Neural progenitor cell (in vitro differentiated cells): ENCODE results near the gene BIRC7. TPM values are rescaled to one million over a fixed set of nuclear protein-coding genes. Genes with fewer than 3 reads are reported as not detected.

Experiments used
- DNase-seq: peaks from one replicate; pipeline ENCODE4 v3.0.0-alpha.2; 2016; ENCODE audit warnings: low spot score
- H2AFZ ChIP-seq: fragments of 200-600 bp; sonication (generic); replicated peaks from 2 replicates; pipeline ENCODE4 v1.6.1; 2016; ENCODE audit warnings: antibody characterized with exemption
- H3F3A ChIP-seq: fragments of 200-600 bp; sonication (generic); 2 replicates; pipeline ENCODE4 v1.6.1; 2016; ENCODE audit warnings: antibody characterized with exemption, low read depth
- H3K27ac ChIP-seq: fragments of 200-600 bp; sonication (generic); 2 replicates; pipeline ENCODE4 v1.5.1; 2016; ENCODE audit warnings: mild to moderate bottlenecking
- H3K27me3 ChIP-seq: fragments of 200-600 bp; sonication (generic); 2 replicates; pipeline ENCODE4 v1.6.1; 2016; ENCODE audit warnings: mild to moderate bottlenecking, moderate library complexity
- H3K36me3 ChIP-seq: fragments of 200-600 bp; sonication (generic); 2 replicates; pipeline ENCODE4 v1.5.1; 2016
- H3K4me1 ChIP-seq: fragments of 200-600 bp; sonication (generic); 2 replicates; pipeline ENCODE4 v1.6.1; 2016; ENCODE audit warnings: mixed run types
- H3K4me2 ChIP-seq: fragments of 200-600 bp; sonication (generic); 2 replicates; pipeline ENCODE4 v1.6.1; 2016
- H3K4me3 ChIP-seq: fragments of 200-600 bp; sonication (generic); 2 replicates; pipeline ENCODE4 v1.5.1; 2016
- H3K79me2 ChIP-seq: fragments of 200-600 bp; sonication (generic); 2 replicates; pipeline ENCODE4 v1.6.1; 2016; ENCODE audit warnings: low read depth
- H3K9ac ChIP-seq: fragments of 200-600 bp; sonication (generic); 2 replicates; pipeline ENCODE4 v1.6.1; 2016
- H3K9me3 ChIP-seq: fragments of 200-600 bp; sonication (generic); 2 replicates; pipeline ENCODE4 v1.5.1; 2016; ENCODE audit warnings: low read depth
- H4K20me1 ChIP-seq: fragments of 200-600 bp; sonication (generic); 2 replicates; pipeline ENCODE4 v1.6.1; 2016; ENCODE audit warnings: low read depth
- H3K27ac Mint-ChIP-seq: 3 replicates; pipeline ENCODE4 v1.8.0; 2021; ENCODE audit warnings: mixed read lengths
- H3K27me3 Mint-ChIP-seq: 2 replicates; pipeline ENCODE4 v1.8.0; 2022; ENCODE audit warnings: low read depth, mild to moderate bottlenecking, inconsistent platforms, moderate library complexity, mixed read lengths; ENCODE audit not compliant: insufficient read depth
- H3K36me3 Mint-ChIP-seq: 3 replicates; pipeline ENCODE4 v1.8.0; 2021; ENCODE audit warnings: mixed read lengths
- H3K4me1 Mint-ChIP-seq: 3 replicates; pipeline ENCODE4 v1.8.0; 2021; ENCODE audit warnings: mixed read lengths
- H3K4me3 Mint-ChIP-seq: 3 replicates; pipeline ENCODE4 v1.8.0; 2021; ENCODE audit warnings: mild to moderate bottlenecking, moderate library complexity, mixed read lengths
- H3K9me3 Mint-ChIP-seq: 3 replicates; pipeline ENCODE4 v1.8.0; 2020; ENCODE audit warnings: mixed read lengths
- EZH2 ChIP-seq: fragments of 200-600 bp; sonication (generic); IDR thresholded peaks from 2 replicates; pipeline ENCODE4 v1.6.1; 2017; ENCODE audit warnings: antibody characterized with exemption, mild to moderate bottlenecking, moderate library complexity
- EZH2phosphoT487 ChIP-seq: fragments of 200-600 bp; sonication (generic); IDR thresholded peaks from 2 replicates; pipeline ENCODE4 v1.6.1; 2017; ENCODE audit warnings: antibody characterized with exemption
- total RNA-seq: library from RNA; depleted of rRNA; stranded (reverse); fragments of >200 nt; gene quantifications from 2 replicates; pipeline ENCODE4 v1.2.3, GENCODE V29; 2015; ENCODE audit warnings: low replicate concordance
- TF ChIP-seq, protein P1 (sequence below): fragments of 200-600 bp; sonication (generic); IDR thresholded peaks from 2 replicates; pipeline ENCODE4 v1.5.1; 2017; ENCODE audit warnings: antibody characterized with exemption, mild to moderate bottlenecking

Gene BIRC7
- total RNA-seq, 1 donor from 2014 or later = not detected

DNA sequence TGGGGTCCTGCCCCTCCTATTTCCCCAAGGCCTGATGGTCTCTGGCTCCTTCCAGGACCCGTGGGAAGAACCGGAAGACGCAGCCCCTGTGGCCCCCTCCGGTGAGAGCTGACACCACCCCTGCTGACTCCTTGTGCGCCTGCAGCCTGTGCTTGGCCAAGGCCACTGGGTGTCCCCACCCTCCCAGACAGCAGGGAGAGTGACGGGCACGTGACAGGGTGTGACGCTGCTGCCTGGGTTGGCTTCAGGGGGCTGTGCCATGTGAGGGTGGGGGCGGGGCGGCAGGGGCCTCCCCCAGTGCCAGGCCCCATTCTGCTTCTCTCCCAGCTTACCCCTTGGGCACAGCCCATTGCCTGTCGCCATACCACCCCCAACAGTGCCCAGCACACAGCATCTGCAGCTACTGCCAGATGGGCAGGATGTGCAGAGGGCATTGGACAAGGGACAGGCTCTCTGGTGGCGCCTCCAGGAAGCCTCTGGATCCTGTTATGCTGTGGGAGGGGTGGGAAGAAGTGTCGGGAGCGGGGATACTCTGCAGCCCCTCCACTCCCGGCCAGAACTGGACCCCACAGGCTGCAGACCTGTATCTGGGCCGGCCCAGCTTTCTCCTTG lies 2.9 kb downstream of the BIRC7 start:
- Mint-ChIP-seq H3K27me3 (no peaks in the 10 kb centered on the region), H3K27ac (no peak overlapping the region), H3K9me3 (no peaks in the 10 kb centered on the region), H3K4me1 (peaks cover 22% of the 10 kb centered on the region), H3K4me3 (no peak overlapping the region), H3K36me3 (peaks cover 3% of the 10 kb centered on the region)
- no peaks in the 10 kb centered on the region for H3K27me3 ChIP-seq
- H3K4me2 ChIP-seq = no peak overlapping the region
- H3K4me1 ChIP-seq = peaks cover 11% of the 10 kb centered on the region
- no peaks in the 10 kb centered on the region for H4K20me1 ChIP-seq
- H3K36me3 ChIP-seq = no peaks in the 10 kb centered on the region
- peaks cover 11% of the 10 kb centered on the region for H3F3A ChIP-seq
- H2AFZ ChIP-seq = no peak overlapping the region
- H3K4me3 ChIP-seq = no peak overlapping the region
- no peak overlapping the region for H3K27ac ChIP-seq
- H3K9me3 ChIP-seq = no peaks in the 10 kb centered on the region
- no peak for DNase-seq
- no peaks in the 10 kb centered on the region for H3K79me2 ChIP-seq
- H3K9ac ChIP-seq = no peak overlapping the region
- TF ChIP-seq EZH2 (no peak), EZH2phosphoT487 (no peak)
- TF ChIP-seq, protein P1, sequence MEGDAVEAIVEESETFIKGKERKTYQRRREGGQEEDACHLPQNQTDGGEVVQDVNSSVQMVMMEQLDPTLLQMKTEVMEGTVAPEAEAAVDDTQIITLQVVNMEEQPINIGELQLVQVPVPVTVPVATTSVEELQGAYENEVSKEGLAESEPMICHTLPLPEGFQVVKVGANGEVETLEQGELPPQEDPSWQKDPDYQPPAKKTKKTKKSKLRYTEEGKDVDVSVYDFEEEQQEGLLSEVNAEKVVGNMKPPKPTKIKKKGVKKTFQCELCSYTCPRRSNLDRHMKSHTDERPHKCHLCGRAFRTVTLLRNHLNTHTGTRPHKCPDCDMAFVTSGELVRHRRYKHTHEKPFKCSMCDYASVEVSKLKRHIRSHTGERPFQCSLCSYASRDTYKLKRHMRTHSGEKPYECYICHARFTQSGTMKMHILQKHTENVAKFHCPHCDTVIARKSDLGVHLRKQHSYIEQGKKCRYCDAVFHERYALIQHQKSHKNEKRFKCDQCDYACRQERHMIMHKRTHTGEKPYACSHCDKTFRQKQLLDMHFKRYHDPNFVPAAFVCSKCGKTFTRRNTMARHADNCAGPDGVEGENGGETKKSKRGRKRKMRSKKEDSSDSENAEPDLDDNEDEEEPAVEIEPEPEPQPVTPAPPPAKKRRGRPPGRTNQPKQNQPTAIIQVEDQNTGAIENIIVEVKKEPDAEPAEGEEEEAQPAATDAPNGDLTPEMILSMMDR = no peak

DNA sequence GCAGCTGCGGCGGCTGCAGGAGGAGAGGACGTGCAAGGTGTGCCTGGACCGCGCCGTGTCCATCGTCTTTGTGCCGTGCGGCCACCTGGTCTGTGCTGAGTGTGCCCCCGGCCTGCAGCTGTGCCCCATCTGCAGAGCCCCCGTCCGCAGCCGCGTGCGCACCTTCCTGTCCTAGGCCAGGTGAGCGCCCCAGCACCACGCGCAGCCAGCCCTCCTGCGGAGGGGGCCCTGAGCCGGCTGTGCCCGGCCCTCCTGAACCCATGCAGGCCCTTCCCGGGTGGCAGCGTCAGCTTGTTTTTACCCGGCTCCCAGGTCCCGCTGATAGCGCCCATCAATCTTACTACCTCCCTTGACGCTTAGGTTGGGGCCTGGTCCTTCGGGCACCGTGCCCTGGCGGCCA lies 3.7 kb downstream of the BIRC7 start:
- no peak overlapping the region for H3K4me3 Mint-ChIP-seq
- TF ChIP-seq, protein P1 = no peak
- TF ChIP-seq EZH2phosphoT487 (no peak), EZH2 (no peak)
- no peak for DNase-seq
- H3K36me3 ChIP-seq = no peaks in the 10 kb centered on the region
- peaks cover 25% of the 10 kb centered on the region for H3K4me1 Mint-ChIP-seq
- peaks cover 10% of the 10 kb centered on the region for H3F3A ChIP-seq
- no peaks in the 10 kb centered on the region for H3K9me3 ChIP-seq
- H3K27me3 Mint-ChIP-seq = peaks cover 3% of the 10 kb centered on the region
- no peak overlapping the region for H3K27ac ChIP-seq
- no peaks in the 10 kb centered on the region for H3K79me2 ChIP-seq
- peaks cover 3% of the 10 kb centered on the region for H3K36me3 Mint-ChIP-seq
- no peak overlapping the region for H3K9ac ChIP-seq
- H3K27me3 ChIP-seq = no peaks in the 10 kb centered on the region
- no peak overlapping the region for H2AFZ ChIP-seq
- no peaks in the 10 kb centered on the region for H4K20me1 ChIP-seq
- no peak overlapping the region for H3K4me3 ChIP-seq
- no peak overlapping the region for H3K27ac Mint-ChIP-seq
- H3K4me2 ChIP-seq = no peak overlapping the region
- H3K4me1 ChIP-seq = peaks cover 15% of the 10 kb centered on the region
- H3K9me3 Mint-ChIP-seq = no peaks in the 10 kb centered on the region

DNA sequence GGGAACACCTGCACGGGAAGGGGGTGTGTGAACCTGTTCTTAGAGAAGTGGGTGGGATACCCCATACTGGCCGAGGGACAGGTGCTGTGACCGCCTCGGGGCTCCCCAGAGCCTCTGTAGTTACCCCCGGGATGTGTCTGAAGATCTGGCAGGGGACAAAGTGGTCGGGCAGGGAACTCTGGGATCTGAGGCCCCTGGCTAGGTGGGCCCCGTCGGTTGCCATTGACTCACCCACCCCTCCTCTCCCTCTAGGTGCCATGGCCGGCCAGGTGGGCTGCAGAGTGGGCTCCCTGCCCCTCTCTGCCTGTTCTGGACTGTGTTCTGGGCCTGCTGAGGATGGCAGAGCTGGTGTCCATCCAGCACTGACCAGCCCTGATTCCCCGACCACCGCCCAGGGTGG lies 4.3 kb downstream of the BIRC7 start:
- Histone ChIP-seq H3K27me3 (no peaks in the 10 kb centered on the region), H3K4me2 (no peak overlapping the region), H3F3A (peaks cover 5% of the 10 kb centered on the region), H3K9me3 (no peaks in the 10 kb centered on the region), H3K9ac (no peak overlapping the region), H3K36me3 (no peaks in the 10 kb centered on the region), H3K4me1 (peaks cover 13% of the 10 kb centered on the region), H4K20me1 (no peaks in the 10 kb centered on the region), H3K27ac (no peak overlapping the region), H3K4me3 (no peak overlapping the region), H2AFZ (no peak overlapping the region), H3K79me2 (no peaks in the 10 kb centered on the region)
- TF ChIP-seq, protein P1 = no peak
- TF ChIP-seq EZH2 (no peak), EZH2phosphoT487 (no peak)
- Mint-ChIP-seq H3K36me3 (peaks cover 3% of the 10 kb centered on the region), H3K4me1 (peaks cover 21% of the 10 kb centered on the region), H3K9me3 (no peaks in the 10 kb centered on the region), H3K27ac (no peak overlapping the region), H3K27me3 (peaks cover 3% of the 10 kb centered on the region), H3K4me3 (no peak overlapping the region)
- no peak for DNase-seq
